Measurements from ENCODE around the gene ADSS2.

Gene ADSS2

GRCh38 chr1:244419024-244419423, 32.7 kb downstream of the ADSS2 start:
- no peaks in the 10 kb centered on the region for H3K9me3 ChIP-seq (ENCODE audit: insufficient read depth, low read depth, low read length)
- no peak overlapping the region for H3K27ac ChIP-seq (ENCODE audit: low read depth, low read length)
- no peak overlapping the region for H2BK5ac ChIP-seq (ENCODE audit: low read depth, low read length, poor library complexity)
- H3K36me3 ChIP-seq (ENCODE audit: control insufficient read depth in 1 of 2, insufficient read depth in 2 of 2, low read length in 2 of 2): peaks cover 12 to 24% of the 10 kb centered on the region in 2 experiments
- no peak overlapping the region for H3K4ac ChIP-seq (ENCODE audit: low read depth, low read length)
- H2AFZ ChIP-seq (ENCODE audit: insufficient read depth, low read length, poor library complexity): no peak overlapping the region
- no peak overlapping the region for H3K4me3 ChIP-seq (ENCODE audit: low read depth, low read length)
- no peak overlapping the region for H3K14ac ChIP-seq (ENCODE audit: low read length)
- no peaks in the 10 kb centered on the region for H3K79me1 ChIP-seq (ENCODE audit: low read length)
- no peak overlapping the region for H3K9ac ChIP-seq (ENCODE audit: low read length)
- no peak overlapping the region for H4K91ac ChIP-seq (ENCODE audit: low read depth, low read length)
- no peak for DNase-seq
- no peak overlapping the region for H2AK5ac ChIP-seq (ENCODE audit: low read length)
- no peaks in the 10 kb centered on the region for H3K79me2 ChIP-seq (ENCODE audit: control insufficient read depth, insufficient read depth, low read length, poor library complexity)
- no CpG with 5 or more reads among the region's 4 CpGs for WGBS (ENCODE audit: extremely low coverage, insufficient coverage, insufficient read length)
- H3K23ac ChIP-seq (ENCODE audit: low read length): no peak overlapping the region
- H2BK120ac ChIP-seq (ENCODE audit: insufficient read depth, low read length, poor library complexity): no peak overlapping the region
- no peak overlapping the region for H4K8ac ChIP-seq (ENCODE audit: low read depth, low read length)
- H4K12ac ChIP-seq (ENCODE audit: low read depth, low read length): no peak overlapping the region
- no peaks in the 10 kb centered on the region for H3K4me1 ChIP-seq (ENCODE audit: control insufficient read depth in 1 of 2, insufficient read depth in 2 of 2, low read length in 2 of 2)
- H2BK12ac ChIP-seq (ENCODE audit: low read length): no peak overlapping the region
- H3K4me2 ChIP-seq (ENCODE audit: low read length): no peak overlapping the region
- H3K18ac ChIP-seq (ENCODE audit: low read length): no peak overlapping the region
- no peaks in the 10 kb centered on the region for H3K27me3 ChIP-seq (ENCODE audit: insufficient read depth, low read length)

DNA sequence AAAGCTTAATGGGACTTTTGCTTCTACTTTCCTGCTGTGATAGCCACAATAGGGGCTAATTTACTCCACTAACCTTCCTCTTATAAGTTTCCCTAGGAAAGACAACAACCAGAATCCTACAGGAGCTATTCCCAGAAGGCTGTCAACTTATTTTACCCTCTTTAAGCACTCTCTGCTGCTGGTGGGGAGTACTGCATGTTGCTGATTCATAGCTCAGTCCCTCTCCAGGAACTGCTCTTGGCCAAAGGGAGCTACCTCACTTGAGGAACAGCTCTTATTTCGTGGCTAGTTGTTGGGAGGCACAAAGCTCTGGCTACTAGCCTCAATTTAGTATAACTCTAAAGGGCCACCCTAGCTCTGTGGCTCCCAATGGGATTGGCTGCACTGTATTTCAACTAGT, 37.2 kb downstream of the ADSS2 start:
- Histone ChIP-seq H2AFZ (ENCODE audit: insufficient read depth, low read length, poor library complexity) (no peak overlapping the region), H3K4ac (ENCODE audit: low read depth, low read length) (no peak overlapping the region), H3K79me1 (ENCODE audit: low read length) (no peaks in the 10 kb centered on the region), H3K27me3 (ENCODE audit: insufficient read depth, low read length) (no peaks in the 10 kb centered on the region), H4K12ac (ENCODE audit: low read depth, low read length) (no peak overlapping the region), H3K9me3 (ENCODE audit: insufficient read depth, low read depth, low read length) (no peaks in the 10 kb centered on the region), H3K36me3 (ENCODE audit: control insufficient read depth in 1 of 2, insufficient read depth in 2 of 2, low read length in 2 of 2) (peaks cover 12 to 26% of the 10 kb centered on the region in 2 experiments), H3K23ac (ENCODE audit: low read length) (no peak overlapping the region), H3K79me2 (ENCODE audit: control insufficient read depth, insufficient read depth, low read length, poor library complexity) (no peaks in the 10 kb centered on the region), H3K9ac (ENCODE audit: low read length) (no peak overlapping the region), H3K18ac (ENCODE audit: low read length) (no peak overlapping the region), H2AK5ac (ENCODE audit: low read length) (no peak overlapping the region), H4K91ac (ENCODE audit: low read depth, low read length) (no peak overlapping the region), H4K8ac (ENCODE audit: low read depth, low read length) (no peak overlapping the region), H2BK120ac (ENCODE audit: insufficient read depth, low read length, poor library complexity) (no peak overlapping the region), H3K4me3 (ENCODE audit: low read depth, low read length) (no peak overlapping the region), H3K4me2 (ENCODE audit: low read length) (no peak overlapping the region), H3K27ac (ENCODE audit: low read depth, low read length) (no peak overlapping the region), H2BK12ac (ENCODE audit: low read length) (no peak overlapping the region), H3K4me1 (ENCODE audit: control insufficient read depth in 1 of 2, insufficient read depth in 2 of 2, low read length in 2 of 2) (no peaks in the 10 kb centered on the region), H3K14ac (ENCODE audit: low read length) (no peak overlapping the region), H2BK5ac (ENCODE audit: low read depth, low read length, poor library complexity) (no peak overlapping the region)
- WGBS (ENCODE audit: extremely low coverage, insufficient coverage, insufficient read length): no CpG with 5 or more reads among the region's 1 CpG
- peak; percentile 25 to 37 for DNase-seq

DNA sequence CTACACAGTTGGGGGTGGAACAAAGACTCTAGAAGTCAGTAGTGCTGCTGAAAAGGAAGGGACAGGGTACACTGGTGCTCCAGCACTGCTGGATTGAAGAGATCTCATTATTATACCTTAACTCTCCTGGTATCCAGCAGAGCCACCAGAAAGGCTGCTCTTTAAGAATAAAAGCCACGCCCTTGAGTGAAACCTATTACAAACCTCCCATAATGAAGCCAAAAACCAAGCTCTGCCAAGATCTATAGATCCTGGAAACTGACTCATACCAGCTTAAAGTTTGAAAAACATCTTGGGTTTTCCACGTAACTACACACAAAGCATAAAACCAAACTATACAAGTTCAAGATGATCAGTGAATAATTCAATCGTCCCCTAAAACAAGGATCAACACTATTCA, 38.0 kb downstream of the ADSS2 start:
- no peak overlapping the region for H3K14ac ChIP-seq (ENCODE audit: low read length)
- peaks cover 12 to 26% of the 10 kb centered on the region in 2 experiments for H3K36me3 ChIP-seq (ENCODE audit: control insufficient read depth in 1 of 2, insufficient read depth in 2 of 2, low read length in 2 of 2)
- H3K9me3 ChIP-seq (ENCODE audit: insufficient read depth, low read depth, low read length): no peaks in the 10 kb centered on the region
- no peak overlapping the region for H3K4me2 ChIP-seq (ENCODE audit: low read length)
- no CpG with 5 or more reads among the region's 3 CpGs for WGBS (ENCODE audit: extremely low coverage, insufficient coverage, insufficient read length)
- no peaks in the 10 kb centered on the region for H3K27me3 ChIP-seq (ENCODE audit: insufficient read depth, low read length)
- no peak overlapping the region for H2AFZ ChIP-seq (ENCODE audit: insufficient read depth, low read length, poor library complexity)
- no peaks in the 10 kb centered on the region for H3K79me2 ChIP-seq (ENCODE audit: control insufficient read depth, insufficient read depth, low read length, poor library complexity)
- H2BK12ac ChIP-seq (ENCODE audit: low read length): no peak overlapping the region
- no peak overlapping the region for H2BK120ac ChIP-seq (ENCODE audit: insufficient read depth, low read length, poor library complexity)
- H2AK5ac ChIP-seq (ENCODE audit: low read length): no peak overlapping the region
- H3K4me3 ChIP-seq (ENCODE audit: low read depth, low read length): no peak overlapping the region
- H3K18ac ChIP-seq (ENCODE audit: low read length): no peak overlapping the region
- H3K23ac ChIP-seq (ENCODE audit: low read length): no peak overlapping the region
- H3K27ac ChIP-seq (ENCODE audit: low read depth, low read length): no peak overlapping the region
- no peaks in the 10 kb centered on the region for H3K79me1 ChIP-seq (ENCODE audit: low read length)
- no peaks in the 10 kb centered on the region for H3K4me1 ChIP-seq (ENCODE audit: control insufficient read depth in 1 of 2, insufficient read depth in 2 of 2, low read length in 2 of 2)
- no peak for DNase-seq
- no peak overlapping the region for H4K8ac ChIP-seq (ENCODE audit: low read depth, low read length)
- no peak overlapping the region for H3K4ac ChIP-seq (ENCODE audit: low read depth, low read length)
- H2BK5ac ChIP-seq (ENCODE audit: low read depth, low read length, poor library complexity): no peak overlapping the region
- H4K12ac ChIP-seq (ENCODE audit: low read depth, low read length): no peak overlapping the region
- H4K91ac ChIP-seq (ENCODE audit: low read depth, low read length): no peak overlapping the region
- no peak overlapping the region for H3K9ac ChIP-seq (ENCODE audit: low read length)

- no peak overlapping the region for H3K4me3 ChIP-seq (ENCODE audit: low read depth, low read length)
- H2BK12ac ChIP-seq (ENCODE audit: low read length): no peak overlapping the region
- H3K4ac ChIP-seq (ENCODE audit: low read depth, low read length): no peak overlapping the region
- no CpG with 5 or more reads among the region's 5 CpGs for WGBS (ENCODE audit: extremely low coverage, insufficient coverage, insufficient read length)
- H3K27ac ChIP-seq (ENCODE audit: low read depth, low read length): no peak overlapping the region
- H4K91ac ChIP-seq (ENCODE audit: low read depth, low read length): no peak overlapping the region
- H2AK5ac ChIP-seq (ENCODE audit: low read length): no peak overlapping the region
- no peak overlapping the region for H3K14ac ChIP-seq (ENCODE audit: low read length)
- no peak overlapping the region for H4K12ac ChIP-seq (ENCODE audit: low read depth, low read length)
- no peak overlapping the region for H3K4me2 ChIP-seq (ENCODE audit: low read length)
- H3K9me3 ChIP-seq (ENCODE audit: insufficient read depth, low read depth, low read length): no peaks in the 10 kb centered on the region
- no peaks in the 10 kb centered on the region for H3K79me1 ChIP-seq (ENCODE audit: low read length)
- no peaks in the 10 kb centered on the region for H3K79me2 ChIP-seq (ENCODE audit: control insufficient read depth, insufficient read depth, low read length, poor library complexity)
- no peaks in the 10 kb centered on the region for H3K27me3 ChIP-seq (ENCODE audit: insufficient read depth, low read length)
- H3K36me3 ChIP-seq (ENCODE audit: control insufficient read depth in 1 of 2, insufficient read depth in 2 of 2, low read length in 2 of 2): peaks cover 8 to 21% of the 10 kb centered on the region in 2 experiments
- no peak overlapping the region for H2AFZ ChIP-seq (ENCODE audit: insufficient read depth, low read length, poor library complexity)
- H3K4me1 ChIP-seq (ENCODE audit: control insufficient read depth in 1 of 2, insufficient read depth in 2 of 2, low read length in 2 of 2): no peaks in the 10 kb centered on the region
- no peak overlapping the region for H3K23ac ChIP-seq (ENCODE audit: low read length)
- H3K9ac ChIP-seq (ENCODE audit: low read length): no peak overlapping the region
- no peak overlapping the region for H2BK120ac ChIP-seq (ENCODE audit: insufficient read depth, low read length, poor library complexity)
- H2BK5ac ChIP-seq (ENCODE audit: low read depth, low read length, poor library complexity): no peak overlapping the region
- no peak overlapping the region for H4K8ac ChIP-seq (ENCODE audit: low read depth, low read length)
- no peak for DNase-seq
- H3K18ac ChIP-seq (ENCODE audit: low read length): no peak overlapping the region
These were observed 39.5 kb downstream of the ADSS2 start for GRCh38 chr1:244412176-244412575.

Measured in trophoblast cell (in vitro differentiated cells and primary cell).